H1 (cell line): ENCODE data around the gene APOBEC3F.

Source experiments
- ASH2L ChIP-seq: fragments of 200-600, 300-600 bp; sonication (generic); IDR thresholded peaks from one replicate; pipeline ENCODE4 v1.7.1; 2017; ENCODE audit warnings: low read length
- CEBPB ChIP-seq: IDR thresholded peaks from 2 replicates; pipeline ENCODE4 v1.6.1; 2012; ENCODE audit warnings: low read depth, low read length
- EZH2 ChIP-seq: fragments of 200-600 bp; sonication (generic); IDR thresholded peaks from 2 replicates; pipeline ENCODE4 v1.7.1; 2012; ENCODE audit warnings: low read depth, mild to moderate bottlenecking, moderate library complexity, low read length, inconsistent platforms; ENCODE audit not compliant: severe bottlenecking
- JUN ChIP-seq: IDR thresholded peaks from 2 replicates; pipeline ENCODE4 v1.6.1; 2011; ENCODE audit warnings: low read depth, mild to moderate bottlenecking, improper control_type of control experiment, low read length
- POLR2A ChIP-seq, 2 experiments: IDR thresholded peaks; 1 replicate in 1 of 2; 2 replicates in 1 of 2; pipeline ENCODE4 v1.6.1; 2011; ENCODE audit warnings: low read depth in 2 of 2, low read length in 2 of 2, mild to moderate bottlenecking in 2 of 2; ENCODE audit errors: control extremely low read depth in 1 of 2
- RAD21 ChIP-seq, 2 experiments: IDR thresholded peaks in 1 of 2; conservative IDR thresholded peaks in 1 of 2; 2 replicates each; pipeline ENCODE4 v1.6.1; 2011; ENCODE audit warnings: low read depth in 2 of 2, low read length in 2 of 2, improper control_type of control experiment in 1 of 2, inconsistent platforms in 1 of 2, mild to moderate bottlenecking in 1 of 2, moderate library complexity in 1 of 2
- SUZ12 ChIP-seq: fragments of 200-600 bp; sonication (generic); IDR thresholded peaks from 2 replicates; pipeline ENCODE4 v1.6.1; 2012; ENCODE audit warnings: mild to moderate bottlenecking, inconsistent platforms, low read length, moderate library complexity, mixed read lengths
- TBP ChIP-seq: IDR thresholded peaks from 2 replicates; pipeline ENCODE4 v1.6.1; 2011; ENCODE audit warnings: low read depth, low read length, improper control_type of control experiment
- ZNF274 ChIP-seq: IDR thresholded peaks from 2 replicates; pipeline ENCODE4 v1.7.0; 2012; ENCODE audit warnings: low read length, borderline replicate concordance; ENCODE audit errors: extremely low read depth
- TF ChIP-seq, protein P1 (sequence below), 3 experiments: IDR thresholded peaks; 1 replicate in 2 of 3; 2 replicates in 1 of 3; pipeline versions ENCODE4 v1.5.1 to v1.6.1; 2011; ENCODE audit warnings: low read length in 3 of 3, mild to moderate bottlenecking in 3 of 3, inconsistent platforms in 2 of 3, low read depth in 1 of 3, moderate library complexity in 1 of 3; ENCODE audit not compliant: insufficient read depth in 1 of 3; ENCODE audit errors: control extremely low read depth in 1 of 3
- TF ChIP-seq, protein P2 (sequence below): IDR thresholded peaks from 2 replicates; pipeline ENCODE4 v1.6.1; 2012; ENCODE audit warnings: low read length, inconsistent platforms

DNA sequence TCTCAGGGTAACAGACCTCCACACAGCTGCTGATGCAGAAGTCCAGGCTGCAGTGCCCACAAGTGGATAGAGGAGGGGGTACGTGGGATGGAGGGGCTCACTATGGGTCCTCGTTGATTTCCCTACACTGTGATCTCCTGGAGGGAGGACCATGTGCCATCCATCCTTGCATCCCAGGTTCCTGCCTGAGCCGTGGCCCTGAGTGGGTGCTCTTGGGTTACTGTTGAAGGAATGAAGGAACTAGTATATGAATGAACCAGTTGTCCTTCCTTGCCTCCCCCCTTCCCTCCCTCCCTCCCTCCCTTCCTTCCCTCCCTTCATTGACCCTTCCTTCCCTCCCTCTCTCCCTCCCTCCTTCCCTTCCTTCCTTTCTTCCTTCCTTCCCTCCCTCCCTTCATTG is 43.1 kb upstream of the APOBEC3F start:
- no peak for TF ChIP-seq JUN
- TF ChIP-seq, protein P1, sequence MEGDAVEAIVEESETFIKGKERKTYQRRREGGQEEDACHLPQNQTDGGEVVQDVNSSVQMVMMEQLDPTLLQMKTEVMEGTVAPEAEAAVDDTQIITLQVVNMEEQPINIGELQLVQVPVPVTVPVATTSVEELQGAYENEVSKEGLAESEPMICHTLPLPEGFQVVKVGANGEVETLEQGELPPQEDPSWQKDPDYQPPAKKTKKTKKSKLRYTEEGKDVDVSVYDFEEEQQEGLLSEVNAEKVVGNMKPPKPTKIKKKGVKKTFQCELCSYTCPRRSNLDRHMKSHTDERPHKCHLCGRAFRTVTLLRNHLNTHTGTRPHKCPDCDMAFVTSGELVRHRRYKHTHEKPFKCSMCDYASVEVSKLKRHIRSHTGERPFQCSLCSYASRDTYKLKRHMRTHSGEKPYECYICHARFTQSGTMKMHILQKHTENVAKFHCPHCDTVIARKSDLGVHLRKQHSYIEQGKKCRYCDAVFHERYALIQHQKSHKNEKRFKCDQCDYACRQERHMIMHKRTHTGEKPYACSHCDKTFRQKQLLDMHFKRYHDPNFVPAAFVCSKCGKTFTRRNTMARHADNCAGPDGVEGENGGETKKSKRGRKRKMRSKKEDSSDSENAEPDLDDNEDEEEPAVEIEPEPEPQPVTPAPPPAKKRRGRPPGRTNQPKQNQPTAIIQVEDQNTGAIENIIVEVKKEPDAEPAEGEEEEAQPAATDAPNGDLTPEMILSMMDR (IDR thresholded peaks at IDR 0.05; ENCODE audit: control extremely low read depth in 1 of 3, insufficient read depth in 1 of 3, low read depth in 1 of 3, low read length in 3 of 3), result no peak
- TF ChIP-seq ZNF274, result no peak
- no peak for TF ChIP-seq RAD21 (IDR thresholded peaks at IDR 0.05 in 1 of 2, conservative IDR thresholded peaks at IDR 0.05 in 1 of 2; ENCODE audit: low read depth in 2 of 2, low read length in 2 of 2)
- no peak for TF ChIP-seq CEBPB
- TF ChIP-seq EZH2, result no peak
- no peak for TF ChIP-seq ASH2L
- TF ChIP-seq, protein P2, sequence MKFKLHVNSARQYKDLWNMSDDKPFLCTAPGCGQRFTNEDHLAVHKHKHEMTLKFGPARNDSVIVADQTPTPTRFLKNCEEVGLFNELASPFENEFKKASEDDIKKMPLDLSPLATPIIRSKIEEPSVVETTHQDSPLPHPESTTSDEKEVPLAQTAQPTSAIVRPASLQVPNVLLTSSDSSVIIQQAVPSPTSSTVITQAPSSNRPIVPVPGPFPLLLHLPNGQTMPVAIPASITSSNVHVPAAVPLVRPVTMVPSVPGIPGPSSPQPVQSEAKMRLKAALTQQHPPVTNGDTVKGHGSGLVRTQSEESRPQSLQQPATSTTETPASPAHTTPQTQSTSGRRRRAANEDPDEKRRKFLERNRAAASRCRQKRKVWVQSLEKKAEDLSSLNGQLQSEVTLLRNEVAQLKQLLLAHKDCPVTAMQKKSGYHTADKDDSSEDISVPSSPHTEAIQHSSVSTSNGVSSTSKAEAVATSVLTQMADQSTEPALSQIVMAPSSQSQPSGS, result no peak
- no peak for TF ChIP-seq TBP
- no peak for TF ChIP-seq SUZ12
- no peak for TF ChIP-seq POLR2A (IDR thresholded peaks at IDR 0.05; ENCODE audit: control extremely low read depth in 1 of 2, low read depth in 2 of 2, low read length in 2 of 2)
